Measurements from ENCODE around the gene CLTCL1. TPM values are rescaled to one million over a fixed set of nuclear protein-coding genes. Genes with fewer than 3 reads are reported as not detected.

The CLTCL1 gene
- total and polyA plus RNA-seq, 9 of the 15 experiments (the other 6 are each of a cell fraction or from before 2014, with no cell fraction given) = 1.1 to 11.7 (median 5.0) TPM

DNA sequence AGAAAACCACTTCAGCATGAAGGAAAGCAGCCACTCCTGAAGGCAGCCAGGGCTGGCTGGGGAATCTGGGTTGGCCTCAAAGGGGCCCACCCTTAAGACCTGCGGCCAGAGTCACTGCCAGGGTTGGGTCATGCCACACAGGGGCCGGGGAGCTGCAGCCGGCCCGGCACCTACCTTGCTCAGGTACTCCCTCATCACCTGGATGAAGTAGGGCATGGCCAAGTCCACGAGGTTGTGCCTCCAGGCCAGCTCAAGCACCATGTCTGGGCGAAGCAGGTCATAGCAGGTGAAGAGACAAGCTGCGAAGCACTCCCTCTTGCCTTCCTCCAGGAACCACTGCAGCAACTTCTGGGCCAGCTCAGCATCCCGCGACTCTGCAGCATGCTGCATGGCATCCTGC, 108.3 kb downstream of the CLTCL1 start:
- Histone ChIP-seq H4K20me1 (replicated peaks; ENCODE audit: control insufficient read depth, insufficient read depth, low read length) (no peaks in the 10 kb centered on the region; the same call in 1 of the 2 replicates), H3K4me2 (ENCODE audit: insufficient read depth, low read length) (no peak overlapping the region), H3K4me3 (no peak overlapping the region), H3K79me2 (ENCODE audit: control insufficient read depth, insufficient read depth, low read length) (peaks cover 2% of the 10 kb centered on the region; the same call in 2 of the 3 replicates), H3K27me3 (ENCODE audit: control insufficient read depth in 2 of 2, insufficient read depth in 2 of 2, low read length in 2 of 2) (peaks cover 22 to 52% of the 10 kb centered on the region in 2 experiments), H3K9me1 (ENCODE audit: control insufficient read depth, insufficient read depth, low read length) (no peaks in the 10 kb centered on the region), H3K9me3 (replicated peaks; ENCODE audit: control insufficient read depth, insufficient read depth, low read depth, low read length) (no peaks in the 10 kb centered on the region), H3K9ac (ENCODE audit: insufficient read depth in 1 of 2, low read depth in 2 of 2, low read length in 2 of 2) (peak overlapping the region in 1 of 2 experiments; percentile 59; a peak in 2 of 4 replicates), H3K27ac (ENCODE audit: extremely low read depth, low read depth, low read length) (no peak overlapping the region), H3K4me1 (replicated peaks in 1 of 2; ENCODE audit: control insufficient read depth in 2 of 2, insufficient read depth in 2 of 2, low read length in 2 of 2) (peaks cover 5 to 63% of the 10 kb centered on the region in 2 experiments), H3K36me3 (ENCODE audit: control insufficient read depth, insufficient read depth, low read length) (no peaks in the 10 kb centered on the region), H2AFZ (ENCODE audit: low read depth, low read length) (no peak overlapping the region)
- no peak for ATAC-seq
- CTCF ChIA-PET (ENCODE audit: low intra/inter-chr PET ratio) = no interaction called here
- FAIRE-seq = no peak
- DNase-seq (ENCODE audit: extremely low read depth in 1 of 4, low spot score in 3 of 4) = no peak
- 9% methylated on average over 9 of the region's 9 CpGs for WGBS (ENCODE audit: insufficient coverage, low coverage, missing lambda C conversion rate)
- POLR2A ChIA-PET = interaction anchor here (0.6 to 11.1 kb wide), 10 partner anchors 12 to 830 kb away, joined by 3 to 191 read pairs (median 4); partner anchors contain the start of gene ESS2
- in situ Hi-C loops (cut with MboI) (no loop called here), intact Hi-C loops (cut with micrococcal nuclease) (no loop called here)
- no TSS peak for BruUV-seq (replicated peaks)
- TF ChIP-seq PRMT5 (CRISPR knock-in tag; IDR thresholded peaks at IDR 0.05) (0 out of 2 replicates have a peak, but pooled peaks have one; percentile 77), CBFA2T2 (conservative IDR thresholded peaks at IDR 0.05) (no peak), ZNF133 (CRISPR knock-in tag; IDR thresholded peaks at IDR 0.05) (no peak), HDAC2 (IDR thresholded peaks at IDR 0.05) (no peak), POLR2G (IDR thresholded peaks at IDR 0.05; ENCODE audit: low read depth, low read length) (no peak; the same call in 1 of the 2 replicates), RB1 (IDR thresholded peaks at IDR 0.05; ENCODE audit: low read depth) (no peak), ZC3H11A (IDR thresholded peaks at IDR 0.05; ENCODE audit: low read depth, low read length) (no peak), STAT5B (CRISPR knock-in tag; IDR thresholded peaks at IDR 0.05) (no peak), ZNF696 (CRISPR knock-in tag; conservative IDR thresholded peaks at IDR 0.05) (no peak), HMG20A (CRISPR knock-in tag; conservative IDR thresholded peaks at IDR 0.05) (no peak), ZNF408 (CRISPR knock-in tag; IDR thresholded peaks at IDR 0.05; ENCODE audit: low read depth) (no peak), KLF13 (tag; IDR thresholded peaks at IDR 0.05; ENCODE audit: borderline replicate concordance, low read depth) (no peak), BRD4 (IDR thresholded peaks at IDR 0.05) (no peak), ZFX (CRISPR knock-in tag; IDR thresholded peaks at IDR 0.05) (no peak), HNRNPL (IDR thresholded peaks at IDR 0.05; ENCODE audit: low read depth, low read length) (no peak)
- TF ChIP-seq, protein P1, sequence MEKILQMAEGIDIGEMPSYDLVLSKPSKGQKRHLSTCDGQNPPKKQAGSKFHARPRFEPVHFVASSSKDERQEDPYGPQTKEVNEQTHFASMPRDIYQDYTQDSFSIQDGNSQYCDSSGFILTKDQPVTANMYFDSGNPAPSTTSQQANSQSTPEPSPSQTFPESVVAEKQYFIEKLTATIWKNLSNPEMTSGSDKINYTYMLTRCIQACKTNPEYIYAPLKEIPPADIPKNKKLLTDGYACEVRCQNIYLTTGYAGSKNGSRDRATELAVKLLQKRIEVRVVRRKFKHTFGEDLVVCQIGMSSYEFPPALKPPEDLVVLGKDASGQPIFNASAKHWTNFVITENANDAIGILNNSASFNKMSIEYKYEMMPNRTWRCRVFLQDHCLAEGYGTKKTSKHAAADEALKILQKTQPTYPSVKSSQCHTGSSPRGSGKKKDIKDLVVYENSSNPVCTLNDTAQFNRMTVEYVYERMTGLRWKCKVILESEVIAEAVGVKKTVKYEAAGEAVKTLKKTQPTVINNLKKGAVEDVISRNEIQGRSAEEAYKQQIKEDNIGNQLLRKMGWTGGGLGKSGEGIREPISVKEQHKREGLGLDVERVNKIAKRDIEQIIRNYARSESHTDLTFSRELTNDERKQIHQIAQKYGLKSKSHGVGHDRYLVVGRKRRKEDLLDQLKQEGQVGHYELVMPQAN (IDR thresholded peaks at IDR 0.05; ENCODE audit: borderline replicate concordance) = no peak
- TF ChIP-seq, protein P2, sequence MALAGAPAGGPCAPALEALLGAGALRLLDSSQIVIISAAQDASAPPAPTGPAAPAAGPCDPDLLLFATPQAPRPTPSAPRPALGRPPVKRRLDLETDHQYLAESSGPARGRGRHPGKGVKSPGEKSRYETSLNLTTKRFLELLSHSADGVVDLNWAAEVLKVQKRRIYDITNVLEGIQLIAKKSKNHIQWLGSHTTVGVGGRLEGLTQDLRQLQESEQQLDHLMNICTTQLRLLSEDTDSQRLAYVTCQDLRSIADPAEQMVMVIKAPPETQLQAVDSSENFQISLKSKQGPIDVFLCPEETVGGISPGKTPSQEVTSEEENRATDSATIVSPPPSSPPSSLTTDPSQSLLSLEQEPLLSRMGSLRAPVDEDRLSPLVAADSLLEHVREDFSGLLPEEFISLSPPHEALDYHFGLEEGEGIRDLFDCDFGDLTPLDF (CRISPR knock-in tag; IDR thresholded peaks at IDR 0.05) = 0 out of 2 replicates have a peak, but pooled peaks have one; percentile 49
